ENCODE results near the gene PRDM1.
A peak's percentile ranks its signal among the peaks of the same experiment; 100 is the strongest.

Gene PRDM1

GRCh38 chr6:106097411-106098231, 11.5 kb downstream of the PRDM1 start:
- peak; percentile 39 for DNase-seq (ENCODE audit: low spot score)

GRCh38 chr6:106098383-106099234, 12.5 kb downstream of the PRDM1 start:
- DNase-seq (ENCODE audit: low spot score), result no peak

- no peak for DNase-seq (ENCODE audit: low spot score)
These were observed 13.1 kb downstream of the PRDM1 start for GRCh38 chr6:106099235-106099537.

- DNase-seq (ENCODE audit: low spot score), result no peak
These were observed 14.6 kb downstream of the PRDM1 start for GRCh38 chr6:106100755-106101154.

- no peak for DNase-seq (ENCODE audit: low spot score)
These were observed 15.3 kb downstream of the PRDM1 start for GRCh38 chr6:106101466-106101865.

GRCh38 chr6:106102034-106102433, 15.9 kb downstream of the PRDM1 start:
- DNase-seq (ENCODE audit: low spot score), result no peak

GRCh38 chr6:106102967-106103727, 17.0 kb downstream of the PRDM1 start:
- DNase-seq (ENCODE audit: low spot score), result no peak

GRCh38 chr6:106103728-106104109, 17.6 kb downstream of the PRDM1 start:
- no peak for DNase-seq (ENCODE audit: low spot score)

- DNase-seq (ENCODE audit: low spot score), result no peak
These were observed 18.3 kb downstream of the PRDM1 start for GRCh38 chr6:106104476-106104875.

GRCh38 chr6:106104941-106105340, 18.8 kb downstream of the PRDM1 start:
- DNase-seq (ENCODE audit: low spot score), result no peak

- DNase-seq (ENCODE audit: low spot score), result no peak
These were observed 19.4 kb downstream of the PRDM1 start for GRCh38 chr6:106105493-106105892.

- DNase-seq (ENCODE audit: low spot score), result no peak
These were observed 20.3 kb downstream of the PRDM1 start for GRCh38 chr6:106106276-106107042.

- no peak for DNase-seq (ENCODE audit: low spot score)
These were observed 21.0 kb downstream of the PRDM1 start for GRCh38 chr6:106107043-106107613.

GRCh38 chr6:106108129-106108528, 22.0 kb downstream of the PRDM1 start:
- no peak for DNase-seq (ENCODE audit: low spot score)

- DNase-seq (ENCODE audit: low spot score), result no peak
These were observed 22.9 kb downstream of the PRDM1 start for GRCh38 chr6:106109029-106109428.

GRCh38 chr6:106110164-106110826, 24.2 kb downstream of the PRDM1 start:
- no peak for DNase-seq (ENCODE audit: low spot score)

- DNase-seq (ENCODE audit: low spot score), result no peak
These were observed 26.3 kb downstream of the PRDM1 start for GRCh38 chr6:106112433-106112832.

- no peak for DNase-seq (ENCODE audit: low spot score)
These were observed 27.3 kb downstream of the PRDM1 start for GRCh38 chr6:106113256-106113959.

GRCh38 chr6:106114492-106114891, 28.4 kb downstream of the PRDM1 start:
- no peak for DNase-seq (ENCODE audit: low spot score)

GRCh38 chr6:106115286-106115685, 29.1 kb downstream of the PRDM1 start:
- DNase-seq (ENCODE audit: low spot score), result no peak
